HCT116 (cell line): Measurements from ENCODE around the gene SECTM1. TPM values are rescaled to one million over a fixed set of nuclear protein-coding genes. Genes with fewer than 3 reads are reported as not detected.
A peak's percentile ranks its signal among the peaks of the same experiment; 100 is the strongest.

ENCODE experiments used
- ATAC-seq: fragments of 200-7000 bp; cut with Tn5 transposase; 2 replicates; pipeline ENCODE4 v1.9.1; 2020; ENCODE audit warnings: mild to moderate bottlenecking, moderate library complexity
- BruUV-seq: library from RNA; stranded (reverse); fragments of 400-500 nt; replicated peaks from 2 replicates; lab custom pipeline; 2021; lab: Mats Ljungman, UMichigan
- CTCF ChIA-PET: fragments of 300-600 bp; sonication (Branson Sonifier 250); formaldehyde crosslinking; loops from one replicate; lab custom pipeline; 2021; ENCODE audit warnings: antibody characterized with exemption; lab: Charles Lee
- POLR2A ChIA-PET: fragments of 300-600, 350-600 bp; sonication (Branson Sonifier 250); formaldehyde crosslinking; loops from one replicate; lab custom pipeline; 2021; ENCODE audit warnings: antibody characterized with exemption; lab: Charles Lee
- RAD21 ChIA-PET, 2 experiments: fragments of 300-600 bp; sonication (Branson Sonifier 250); formaldehyde crosslinking; loops; one replicate each; lab custom pipeline; 2023; ENCODE audit warnings: low total read pairs in 2 of 2; ENCODE audit not compliant: uncharacterized antibody in 2 of 2, unreplicated experiment in 2 of 2, low non-redundant PET in 1 of 2; lab: Charles Lee
- DNase-seq: peaks from one replicate; pipeline ENCODE4 v3.0.0-alpha.2; 2010; ENCODE audit warnings: low read depth, low spot score
- H2AFZ ChIP-seq: fragments of 200-600 bp; shearing (Covaris generic), sonication (generic); 2 replicates; pipeline ENCODE4 v1.6.1; 2017; ENCODE audit warnings: low read depth, mixed run types, mixed read lengths, antibody characterized with exemption, low read length; ENCODE audit not compliant: poor library complexity, severe bottlenecking
- H3K27ac ChIP-seq: 2 replicates; pipeline ENCODE4 v1.5.1; 2012; ENCODE audit warnings: low read depth, low read length
- H3K27me3 ChIP-seq: fragments of 200-600 bp; sonication (generic); 2 replicates; pipeline ENCODE4 v1.6.1; 2016; ENCODE audit warnings: mixed run types, low read length, mixed read lengths; ENCODE audit not compliant: insufficient read depth
- H3K36me3 ChIP-seq, 2 experiments: fragments of 200-500 bp in 1 of 2; fragments of 200-600 bp in 1 of 2; sonication (Bioruptor generic) in 1 of 2; sonication (generic) in 1 of 2; 2 replicates each; pipeline versions ENCODE4 v1.5.1 to v1.6.1; 2014 to 2016; ENCODE audit warnings: low read length in 2 of 2, inconsistent platforms in 1 of 2, mixed read lengths in 1 of 2, mixed run types in 1 of 2; ENCODE audit not compliant: insufficient read depth in 2 of 2, control insufficient read depth in 1 of 2
- H3K4me1 ChIP-seq, 2 experiments: fragments of 200-600 bp in 1 of 2; sonication (generic) in 1 of 2; 2 replicates each; pipeline versions ENCODE4 v1.5.1 to v1.6.1; 2012 to 2017; ENCODE audit warnings: low read length in 2 of 2, inconsistent platforms in 1 of 2, mild to moderate bottlenecking in 1 of 2, mixed read lengths in 1 of 2, mixed run types in 1 of 2, moderate library complexity in 1 of 2; ENCODE audit not compliant: insufficient read depth in 2 of 2, control insufficient read depth in 1 of 2
- H3K4me2 ChIP-seq: fragments of 200-600 bp; sonication (generic); 2 replicates; pipeline ENCODE4 v1.6.1; 2017; ENCODE audit warnings: mixed run types, low read length, mixed read lengths
- H3K4me3 ChIP-seq, 2 experiments: fragments of 200-600 bp in 1 of 2; sonication (generic) in 1 of 2; replicated peaks in 1 of 2; 2 replicates each; pipeline ENCODE4 v1.5.1; 2011 to 2016; ENCODE audit warnings: low read length in 2 of 2, control low read depth in 1 of 2, low read depth in 1 of 2, mild to moderate bottlenecking in 1 of 2, mixed read lengths in 1 of 2, mixed run types in 1 of 2
- H3K79me2 ChIP-seq: fragments of 200-600 bp; sonication (generic); 2 replicates; pipeline ENCODE4 v1.6.1; 2017; ENCODE audit warnings: mild to moderate bottlenecking, mixed run types, low read length, moderate library complexity, mixed read lengths; ENCODE audit not compliant: insufficient read depth
- H3K9ac ChIP-seq: fragments of 200-600 bp; sonication (generic); 2 replicates; pipeline ENCODE4 v1.6.1; 2016; ENCODE audit warnings: low read length, mixed read lengths
- H3K9me2 ChIP-seq: fragments of 200-600 bp; sonication (generic), shearing (Covaris generic); 2 replicates; pipeline ENCODE4 v1.6.1; 2017; ENCODE audit warnings: mixed run types, mild to moderate bottlenecking, moderate library complexity; ENCODE audit not compliant: insufficient read depth
- H3K9me3 ChIP-seq, 2 experiments: fragments of 200-500 bp in 1 of 2; fragments of 200-600 bp in 1 of 2; sonication (Bioruptor generic) in 1 of 2; sonication (generic) in 1 of 2; 2 replicates each; pipeline ENCODE4 v1.6.1; 2014 to 2017; ENCODE audit warnings: low read length in 2 of 2, mixed read lengths in 2 of 2, inconsistent platforms in 1 of 2, low read depth in 1 of 2, mild to moderate bottlenecking in 1 of 2, mixed run types in 1 of 2, moderate library complexity in 1 of 2; ENCODE audit not compliant: control insufficient read depth in 1 of 2, insufficient read depth in 1 of 2
- H4K20me1 ChIP-seq: fragments of 200-600 bp; sonication (generic), shearing (Covaris generic); 2 replicates; pipeline ENCODE4 v1.6.1; 2017; ENCODE audit warnings: mixed run types, mild to moderate bottlenecking, moderate library complexity; ENCODE audit not compliant: insufficient read depth
- CBX3 ChIP-seq: IDR thresholded peaks from 2 replicates; pipeline ENCODE4 v1.6.1; 2012; ENCODE audit warnings: low read depth
- EGR1 ChIP-seq: IDR thresholded peaks from 2 replicates; pipeline ENCODE4 v1.6.1; 2012; ENCODE audit warnings: low read depth
- FOSL1 ChIP-seq: IDR thresholded peaks from 2 replicates; pipeline ENCODE4 v1.6.1; 2012; ENCODE audit warnings: low read depth
- MAX ChIP-seq: IDR thresholded peaks from 2 replicates; pipeline ENCODE4 v1.6.1; 2012
- POLR2AphosphoS5 ChIP-seq: IDR thresholded peaks from 2 replicates; pipeline ENCODE4 v1.6.1; 2011; ENCODE audit warnings: mild to moderate bottlenecking, low read depth, low read length, moderate library complexity
- REST ChIP-seq: IDR thresholded peaks from 2 replicates; pipeline ENCODE4 v1.6.1; 2012; ENCODE audit warnings: low read depth
- SIN3A ChIP-seq: IDR thresholded peaks from 2 replicates; pipeline ENCODE4 v1.6.1; 2012; ENCODE audit warnings: low read depth
- SP1 ChIP-seq: IDR thresholded peaks from 2 replicates; pipeline ENCODE4 v1.6.1; 2012; ENCODE audit warnings: low read depth
- YY1 ChIP-seq: IDR thresholded peaks from 2 replicates; pipeline ENCODE4 v1.6.1; 2011; ENCODE audit warnings: low read length, low read depth, moderate library complexity, mild to moderate bottlenecking; ENCODE audit not compliant: insufficient replicate concordance; ENCODE audit errors: extremely low read depth
- ZBTB33 ChIP-seq: IDR thresholded peaks from 2 replicates; pipeline ENCODE4 v1.6.1; 2011; ENCODE audit warnings: mild to moderate bottlenecking, low read length, moderate library complexity; ENCODE audit not compliant: insufficient replicate concordance; ENCODE audit errors: extremely low read depth
- intact Hi-C: fragments of 100-400 bp; cut with micrococcal nuclease; formaldehyde crosslinking; loops from 2 replicates; pipeline ENCODE4 v1.10.0; 2022
- total RNA-seq: library from RNA; stranded (reverse); gene quantifications from one replicate; pipeline ENCODE4 v1.2.1, GENCODE V29; 2021; ENCODE audit not compliant: unreplicated experiment

Gene SECTM1
- total RNA-seq, 1 experiment from 2014 or later, result 6.8 TPM

- ChIA-PET RAD21 (interaction anchor here in 1 of 2 experiments (0.6 kb wide), 1 partner anchor 9 kb away, joined by 7 read pairs; the partner anchor contains the start of gene CSNK1D), POLR2A (interaction anchor here (0.8 to 4.8 kb wide), 7 partner anchors 9 to 77 kb away, joined by 3 to 35 read pairs (median 4); partner anchors contain the start of gene CSNK1D), CTCF (interaction anchor here (0.6 to 1.3 kb wide), 2 partner anchors 16 to 36 kb away, joined by 3 read pairs; no protein-coding TSS in a partner anchor)
- TSS peak; percentile 88 for BruUV-seq
- Histone ChIP-seq H3K79me2 (no peaks in the 10 kb centered on the region), H3K9me2 (no peaks in the 10 kb centered on the region), H3K27me3 (no peaks in the 10 kb centered on the region), H3K4me1 (peaks cover 39 to 46% of the 10 kb centered on the region in 2 experiments), H3K36me3 (no peaks in the 10 kb centered on the region), H3K9me3 (no peaks in the 10 kb centered on the region), H3K4me3 (peak overlapping the region in 1 of 2 experiments; percentile 14; a peak in 1 of 4 replicates), H3K9ac (peak overlapping the region; percentile 45), H3K27ac (peak overlapping the region; percentile 59), H4K20me1 (no peaks in the 10 kb centered on the region), H3K4me2 (peak overlapping the region; percentile 69), H2AFZ (peak overlapping the region; percentile 72)
- ATAC-seq (no peak), DNase-seq (no peak)
- TF ChIP-seq SP1, result no peak
- TF ChIP-seq EGR1, result no peak
- no peak for TF ChIP-seq YY1
- TF ChIP-seq POLR2AphosphoS5, result no peak; the same call in 1 of the 2 replicates
- TF ChIP-seq ZBTB33, result no peak
- TF ChIP-seq MAX, result no peak
- no peak for TF ChIP-seq REST
- no peak for TF ChIP-seq FOSL1
- no peak for TF ChIP-seq SIN3A
- no peak for TF ChIP-seq CBX3
- intact Hi-C loops, result no loop called here
Measured at GRCh38 chr17:82282239-82283207, 51.0 kb downstream of the SECTM1 start.
